Left lobe of liver (tissue), 2 donors: ENCODE results near the gene LYPLA2. TPM values are rescaled to one million over a fixed set of nuclear protein-coding genes. Genes with fewer than 3 reads are reported as not detected.
"Not testable (repeated sequence)": the region's sequence is repeated elsewhere in the genome, so short reads cannot be mapped to it uniquely, and the experiment has no call there.

Source experiments
- ATAC-seq: fragments of 200-7000 bp; cut with Tn5 transposase; one replicate; pipeline ENCODE4 v1.9.1; 2020; ENCODE audit warnings: mild to moderate bottlenecking, moderate library complexity
- DNase-seq: peaks from one replicate; pipeline ENCODE4 v3.0.0-alpha.2; 2020; ENCODE audit warnings: low spot score
- total RNA-seq: library from RNA; stranded (reverse); gene quantifications from one replicate; pipeline ENCODE4 v1.2.1, GENCODE V29; 2021
- donor health status: DM: no; HTN: no; CAD: no; lungs with moderate emphysema.
- donor health status: DM: no; HTN: yes; CAD: no.

LYPLA2 gene
- total RNA-seq, 1 donor from 2014 or later = 32.5 TPM

DNA sequence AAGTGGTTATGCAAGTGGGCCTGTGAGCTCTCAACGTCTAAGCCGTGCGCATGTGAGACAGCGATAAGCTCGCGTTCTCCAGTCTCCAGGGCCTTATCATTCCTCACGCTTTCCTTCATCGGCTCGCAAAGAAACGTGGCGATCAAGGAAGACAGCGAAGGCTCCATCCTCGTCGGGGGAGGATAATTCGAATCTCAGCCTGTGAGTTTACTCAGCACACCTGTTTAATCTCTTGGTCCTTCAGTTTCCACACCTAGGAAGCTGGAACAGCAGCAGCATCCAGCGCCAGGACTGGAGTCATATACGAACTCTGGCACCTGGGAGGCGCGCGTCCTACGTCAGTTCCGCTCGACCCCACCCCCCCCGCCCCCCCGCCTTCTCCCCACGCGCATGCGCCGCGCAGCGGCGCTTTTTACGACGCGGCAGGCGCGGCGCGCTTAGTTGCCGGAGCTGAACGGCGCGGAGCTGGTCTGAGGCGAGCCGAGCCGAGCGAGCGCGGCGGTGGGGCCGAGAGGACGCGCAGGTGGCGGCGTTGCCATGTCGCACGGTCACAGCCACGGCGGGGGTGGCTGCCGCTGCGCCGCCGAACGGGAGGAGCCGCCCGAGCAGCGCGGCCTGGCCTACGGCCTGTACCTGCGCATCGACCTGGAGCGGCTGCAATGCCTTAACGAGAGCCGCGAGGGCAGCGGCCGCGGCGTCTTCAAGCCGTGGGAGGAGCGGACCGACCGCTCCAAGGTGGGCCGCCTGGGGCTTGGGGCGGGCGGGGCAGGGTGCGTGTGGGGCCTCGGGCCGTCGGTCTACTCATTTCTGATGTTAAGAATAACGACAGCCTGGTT, 12.7 kb upstream of the LYPLA2 start, which contains the start of gene PITHD1:
Gene PITHD1, plus strand, starts transcription at position 440 of the 836 bp plus-strand sequence. Its CDS starts 98 bp downstream, at position 538.
- ATAC-seq (peak; percentile 83), DNase-seq (peak; percentile 86)

DNA sequence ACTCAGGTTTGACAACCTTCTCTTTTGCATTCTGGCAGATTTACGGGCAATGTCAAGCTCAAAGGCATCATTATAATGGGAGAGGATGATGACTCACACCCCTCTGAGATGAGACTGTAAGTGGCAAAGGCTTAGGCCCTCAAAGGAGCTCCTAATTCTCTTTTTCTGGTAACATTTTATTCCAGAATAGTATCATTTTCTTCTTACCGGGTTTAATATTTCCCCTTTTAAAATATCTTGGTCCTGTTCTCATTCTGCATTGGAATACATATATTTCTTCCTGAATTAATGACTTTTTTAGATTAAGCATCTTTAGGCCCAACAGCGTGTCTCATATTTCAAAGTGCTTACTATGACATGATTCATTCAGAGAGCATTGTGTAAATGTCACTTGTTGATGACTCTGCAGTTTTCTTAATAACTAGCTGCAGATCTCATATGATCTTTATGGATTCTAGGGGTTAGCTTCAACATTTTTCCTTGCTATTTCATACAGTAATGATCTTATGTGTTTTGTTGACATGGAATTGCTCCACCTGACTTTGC, 11.0 kb upstream of the LYPLA2 start:
- DNase-seq = no peak
- ATAC-seq = no peak

DNA sequence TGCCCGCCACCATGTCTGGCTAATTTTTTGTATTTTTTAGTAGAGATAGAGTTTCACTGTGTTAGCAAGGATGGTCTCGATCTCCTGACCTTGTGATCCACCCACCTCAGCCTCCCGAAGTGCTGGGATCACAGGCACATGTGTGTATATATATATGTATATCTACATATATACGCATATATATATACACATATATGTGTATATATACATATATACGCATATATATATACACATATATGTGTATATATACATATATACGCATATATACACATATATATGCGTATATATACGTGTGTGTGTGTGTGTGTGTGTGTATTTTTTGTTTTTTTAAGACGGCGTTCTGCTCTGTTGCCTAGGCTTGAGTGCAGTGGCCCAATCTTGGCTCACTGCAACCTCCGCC, 7.8 kb upstream of the LYPLA2 start:
- DNase-seq, ATAC-seq: not testable (repeated sequence)

- ATAC-seq = no peak
These were observed 6.1 kb upstream of the LYPLA2 start for GRCh38 chr1:23784846-23785245.

DNA sequence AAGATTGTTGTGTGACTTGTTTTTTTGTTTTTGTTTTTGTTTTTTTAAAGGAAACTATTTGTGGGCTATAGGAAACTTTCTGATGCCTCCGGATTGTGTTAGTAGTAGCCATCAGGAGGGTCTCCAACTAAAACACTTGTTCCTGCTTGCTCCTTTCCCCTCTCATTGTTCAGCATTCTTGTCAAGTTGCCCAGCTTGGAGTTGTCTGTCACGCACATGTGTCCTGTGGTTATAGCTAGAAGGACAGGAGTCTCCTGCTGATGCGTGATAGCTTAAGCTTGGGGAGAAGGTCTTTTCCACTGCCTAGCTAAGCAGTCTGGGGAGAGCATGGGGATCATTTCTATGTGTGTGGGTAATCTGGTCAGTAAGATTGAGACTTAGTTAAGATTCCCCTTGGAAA, 3.2 kb upstream of the LYPLA2 start:
- ATAC-seq (no peak), DNase-seq (no peak)

More at GRCh38 chr1:23784846-23785245, 6.1 kb upstream of the LYPLA2 start:
- DNase-seq = no peak

GRCh38 chr1:23788695-23789094, 2.2 kb upstream of the LYPLA2 start:
- no peak for DNase-seq
- no peak for ATAC-seq

- DNase-seq = no peak
- peak; percentile 3 for ATAC-seq
These were observed 637 bp downstream of the LYPLA2 start for GRCh38 chr1:23791516-23792047.

GRCh38 chr1:23792151-23792945, 1.4 kb downstream of the LYPLA2 start:
- ATAC-seq (no peak), DNase-seq (no peak)

DNA sequence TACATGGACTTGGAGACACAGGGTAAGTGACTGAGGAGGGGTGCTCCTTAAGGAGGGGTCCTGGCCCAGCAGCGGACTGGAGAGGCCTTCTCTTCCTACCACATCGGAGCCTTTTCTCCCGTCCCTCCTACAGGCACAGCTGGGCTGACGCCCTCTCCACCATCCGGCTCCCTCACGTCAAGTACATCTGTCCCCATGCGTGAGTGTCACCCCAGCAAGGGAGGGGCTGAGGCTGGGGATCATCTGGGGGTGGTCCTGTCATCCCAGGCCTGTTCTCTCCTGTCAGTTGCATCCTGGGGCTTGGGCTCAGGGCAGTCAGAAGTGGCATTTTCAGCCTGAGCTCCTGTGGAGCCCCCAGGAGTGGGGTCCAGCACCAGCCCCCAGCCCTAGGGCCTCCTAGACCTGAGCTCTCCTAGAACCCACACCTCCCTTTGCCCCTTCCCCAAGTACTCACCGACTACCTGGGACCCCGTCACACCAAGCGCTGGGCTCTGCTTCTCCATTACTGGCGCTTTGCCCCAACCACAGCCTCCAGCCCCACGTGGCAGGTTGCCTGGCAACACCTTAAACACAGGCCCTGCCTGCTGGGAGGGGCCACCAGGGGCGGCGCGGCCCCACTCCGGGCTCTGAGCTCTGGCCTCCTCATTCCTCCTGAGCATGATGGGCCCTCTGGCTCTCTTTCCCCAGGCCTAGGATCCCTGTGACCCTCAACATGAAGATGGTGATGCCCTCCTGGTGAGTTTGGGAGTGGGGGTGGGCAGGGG, 2.3 kb downstream of the LYPLA2 start:
- peak; percentile 58 for ATAC-seq
- DNase-seq = peak; percentile 80

DNA sequence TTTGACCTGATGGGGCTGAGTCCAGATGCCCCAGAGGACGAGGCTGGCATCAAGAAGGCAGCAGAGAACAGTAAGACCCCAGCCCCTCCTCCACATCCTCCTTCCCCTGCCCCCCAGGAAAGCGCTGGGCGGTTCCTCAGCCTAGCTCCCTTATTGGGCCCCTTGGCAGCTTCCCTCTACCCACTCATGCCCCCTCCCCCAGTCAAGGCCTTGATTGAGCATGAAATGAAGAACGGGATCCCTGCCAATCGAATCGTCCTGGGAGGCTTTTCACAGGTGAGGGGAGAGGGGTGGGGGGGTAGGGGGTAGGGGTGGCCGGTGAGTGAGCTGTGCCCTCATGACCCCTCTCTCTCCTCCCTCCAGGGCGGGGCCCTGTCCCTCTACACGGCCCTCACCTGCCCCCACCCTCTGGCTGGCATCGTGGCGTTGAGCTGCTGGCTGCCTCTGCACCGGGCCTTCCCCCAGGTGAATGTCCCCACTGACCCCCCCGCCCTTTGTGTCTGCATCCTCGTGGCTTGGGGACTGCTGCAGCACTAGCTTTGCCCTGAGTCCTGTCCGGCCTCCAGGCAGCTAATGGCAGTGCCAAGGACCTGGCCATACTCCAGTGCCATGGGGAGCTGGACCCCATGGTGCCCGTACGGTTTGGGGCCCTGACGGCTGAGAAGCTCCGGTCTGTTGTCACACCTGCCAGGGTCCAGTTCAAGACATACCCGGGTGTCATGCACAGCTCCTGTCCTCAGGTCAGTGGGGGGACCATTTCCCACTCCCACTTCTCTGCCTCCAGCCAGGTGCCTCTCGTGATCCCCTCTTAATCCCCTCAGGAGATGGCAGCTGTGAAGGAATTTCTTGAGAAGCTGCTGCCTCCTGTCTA, 3.2 kb downstream of the LYPLA2 start:
- peak; percentile 50 for ATAC-seq
- peak; percentile 66 for DNase-seq

DNA sequence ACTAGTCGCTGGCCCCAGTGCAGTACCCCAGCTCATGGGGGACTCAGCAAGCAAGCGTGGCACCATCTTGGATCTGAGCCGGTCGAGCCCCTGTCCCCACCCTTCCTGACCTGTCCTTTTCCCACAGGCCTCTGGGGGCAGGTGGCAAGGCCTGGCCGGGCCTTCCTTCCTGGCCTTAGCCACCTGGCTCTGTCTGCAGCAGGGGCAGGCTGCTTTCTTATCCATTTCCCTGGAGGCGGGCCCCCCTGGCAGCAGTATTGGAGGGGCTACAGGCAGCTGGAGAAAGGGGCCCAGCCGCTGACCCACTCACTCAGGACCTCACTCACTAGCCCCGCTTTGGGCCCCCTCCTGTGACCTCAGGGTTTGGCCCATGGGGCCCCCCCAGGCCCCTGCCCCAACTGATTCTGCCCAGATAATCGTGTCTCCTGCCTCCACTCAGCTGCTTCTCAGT, 3.8 kb downstream of the LYPLA2 start:
- not testable (repeated sequence) for DNase-seq, ATAC-seq

GRCh38 chr1:23795676-23796465, 4.9 kb downstream of the LYPLA2 start:
- no peak for ATAC-seq

DNA sequence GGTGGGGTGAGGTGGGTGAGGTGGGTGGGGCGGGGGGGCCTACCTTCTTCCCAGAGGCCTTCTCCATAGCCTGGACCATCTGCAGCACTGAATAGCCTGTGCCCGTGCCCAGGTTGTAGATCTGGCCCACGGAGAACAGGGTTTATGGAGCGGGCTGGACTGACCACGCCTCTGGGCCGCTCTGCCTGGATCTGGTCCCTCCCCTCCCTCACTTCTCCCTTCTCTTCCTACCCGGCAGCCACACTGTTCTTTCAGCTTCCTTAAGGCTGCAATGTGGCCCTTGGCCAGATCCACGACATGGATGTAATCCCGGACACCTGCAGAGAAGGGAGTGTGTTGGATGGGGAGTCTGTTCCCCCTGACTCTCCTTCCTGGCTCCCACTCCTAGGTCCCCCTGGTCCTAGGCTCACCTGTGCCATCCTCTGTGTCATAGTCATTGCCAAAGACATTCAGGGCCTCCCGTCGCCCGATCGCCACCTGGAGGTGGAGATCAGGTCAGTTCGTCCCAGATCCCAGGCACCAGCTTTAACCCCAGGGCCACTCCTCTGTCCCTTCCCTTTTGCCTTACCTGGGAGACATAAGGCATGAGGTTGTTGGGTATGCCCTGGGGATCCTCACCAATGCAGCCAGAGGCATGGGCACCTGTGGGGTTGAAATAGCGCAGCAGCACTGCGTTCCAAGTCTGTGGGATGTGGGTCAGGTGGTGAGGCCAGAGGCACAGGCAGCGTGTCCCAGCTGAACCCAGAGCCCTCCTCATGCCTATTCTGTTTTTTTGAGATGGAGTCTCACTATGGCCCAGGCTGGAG, 5.7 kb downstream of the LYPLA2 start:
- DNase-seq (no peak), ATAC-seq (no peak)

More at GRCh38 chr1:23795676-23796465, 4.9 kb downstream of the LYPLA2 start:
- DNase-seq = no peak

DNA sequence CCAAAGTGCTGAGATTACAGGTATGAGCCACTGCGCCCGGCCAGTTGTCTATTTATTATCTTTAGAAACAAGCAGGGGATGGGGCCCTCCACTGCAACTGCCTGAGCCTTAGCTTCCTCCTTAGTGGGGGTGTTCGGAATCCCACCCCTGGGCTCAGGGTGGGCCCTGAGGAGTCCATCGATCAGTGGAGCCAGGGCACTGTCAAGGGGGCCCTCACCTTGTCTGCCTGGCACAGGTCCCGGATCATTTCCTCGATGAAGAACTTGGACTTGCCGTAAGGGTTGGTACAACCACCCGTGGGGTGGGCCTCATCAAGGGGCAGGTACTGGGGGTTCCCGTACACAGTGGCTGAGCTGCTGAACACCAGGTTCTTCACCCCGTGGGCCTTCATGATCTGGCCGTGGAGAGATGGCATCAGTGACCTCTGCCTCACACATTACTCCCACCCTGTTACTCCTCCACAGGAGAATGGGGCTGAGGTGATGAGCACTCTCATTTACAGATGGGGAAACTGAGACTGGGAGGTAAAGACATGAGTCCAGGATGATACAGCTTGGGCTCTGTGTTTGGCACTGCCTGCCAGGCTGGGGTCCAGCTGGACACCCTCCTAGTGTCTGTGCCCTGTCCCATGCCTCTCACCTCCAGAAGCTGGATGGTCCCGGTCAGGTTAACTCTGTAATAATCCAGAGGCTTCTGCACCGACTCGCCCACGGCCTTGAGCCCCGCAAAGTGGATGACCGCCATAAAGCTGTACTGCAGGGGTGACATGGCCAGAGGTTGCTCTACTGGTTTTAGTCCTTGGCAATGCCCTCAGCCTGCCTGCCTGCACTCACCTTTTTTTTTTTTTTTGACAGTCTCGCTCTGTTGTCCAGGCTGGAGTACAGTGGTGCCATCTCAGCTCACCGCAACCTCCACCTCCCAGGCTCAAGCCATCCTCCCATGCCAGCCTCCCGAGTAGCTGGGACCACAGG, 6.8 kb downstream of the LYPLA2 start:
- DNase-seq = no peak

DNA sequence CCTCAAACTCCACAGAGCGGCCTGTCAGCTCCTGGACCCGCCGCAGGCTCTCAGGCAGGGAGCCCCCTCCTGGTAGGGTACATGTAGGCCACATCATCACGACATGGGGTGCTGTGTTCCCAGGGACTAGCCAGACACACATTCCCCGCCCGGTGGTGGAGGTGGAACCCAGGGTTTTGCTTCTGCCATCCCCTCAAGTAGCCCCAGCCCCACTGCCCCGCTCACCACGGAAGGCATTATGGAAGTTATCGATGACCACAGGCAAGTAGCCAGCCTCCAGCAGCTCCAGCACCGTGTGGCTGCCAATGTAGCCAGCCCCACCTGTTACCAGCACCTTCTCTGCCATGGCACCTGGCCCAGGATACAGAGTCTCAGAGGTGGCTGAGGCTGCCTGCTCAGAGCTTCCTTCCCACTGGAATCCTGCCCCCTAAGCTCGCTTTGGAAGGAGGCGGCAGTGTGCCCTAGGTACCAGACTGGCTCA, 7.8 kb downstream of the LYPLA2 start:
- ATAC-seq (no peak), DNase-seq (no peak)

More for the DNA sequence above, 6.8 kb downstream of the LYPLA2 start:
- no peak for ATAC-seq

GRCh38 chr1:23799255-23799569, 8.3 kb downstream of the LYPLA2 start:
- no peak for ATAC-seq
- no peak for DNase-seq
